ENCODE results near the gene CDH4.

CDH4 gene

DNA sequence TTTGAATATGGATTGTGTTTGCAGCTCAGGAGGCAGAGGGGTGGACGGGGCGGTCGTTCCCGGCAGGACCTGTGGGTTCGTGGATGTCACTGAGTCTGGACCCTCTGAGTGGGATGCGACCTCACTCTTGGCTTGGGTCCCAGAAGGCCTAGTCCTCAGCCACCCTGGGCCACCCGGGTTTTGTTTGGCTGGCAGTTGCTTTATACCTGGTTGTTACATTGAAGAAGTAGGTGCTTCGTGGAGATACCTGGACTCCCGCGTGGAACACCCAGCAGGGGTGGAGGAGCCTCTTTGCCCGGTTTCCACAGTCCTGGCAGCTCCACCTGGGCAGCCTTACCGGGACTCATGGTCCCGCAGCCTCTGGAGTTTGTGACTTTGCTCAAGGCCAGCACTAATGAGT is 408.5 kb downstream of the CDH4 start:
- DNase-seq: no peak
- Histone ChIP-seq H3K4me1 (ENCODE audit: insufficient read depth, low read length) (no peaks in the 10 kb centered on the region), H4K20me1 (ENCODE audit: insufficient read depth, low read length) (peaks cover 8% of the 10 kb centered on the region; the same call in 1 of the 2 replicates), H3K27ac (ENCODE audit: low read length) (no peak overlapping the region), H2AFZ (ENCODE audit: low read depth, low read length) (no peak overlapping the region), H3K4me3 (ENCODE audit: low read depth in 1 of 2, low read length in 2 of 2) (no peak overlapping the region), H3K9ac (ENCODE audit: low read depth, low read length) (no peak overlapping the region), H3K79me2 (ENCODE audit: insufficient read depth, low read length) (no peaks in the 10 kb centered on the region), H3K27me3 (ENCODE audit: insufficient read depth, low read length, poor library complexity) (peaks cover 3% of the 10 kb centered on the region), H3K36me3 (ENCODE audit: insufficient read depth, low read length) (no peaks in the 10 kb centered on the region), H3K9me3 (ENCODE audit: insufficient read depth, low read length, severe bottlenecking) (no peaks in the 10 kb centered on the region), H3K4me2 (ENCODE audit: insufficient read depth, low read length) (no peak overlapping the region)
- TF ChIP-seq EZH2 (IDR thresholded peaks at IDR 0.05; ENCODE audit: borderline replicate concordance, low read depth, low read length, severe bottlenecking): no peak
- TF ChIP-seq, protein P1, sequence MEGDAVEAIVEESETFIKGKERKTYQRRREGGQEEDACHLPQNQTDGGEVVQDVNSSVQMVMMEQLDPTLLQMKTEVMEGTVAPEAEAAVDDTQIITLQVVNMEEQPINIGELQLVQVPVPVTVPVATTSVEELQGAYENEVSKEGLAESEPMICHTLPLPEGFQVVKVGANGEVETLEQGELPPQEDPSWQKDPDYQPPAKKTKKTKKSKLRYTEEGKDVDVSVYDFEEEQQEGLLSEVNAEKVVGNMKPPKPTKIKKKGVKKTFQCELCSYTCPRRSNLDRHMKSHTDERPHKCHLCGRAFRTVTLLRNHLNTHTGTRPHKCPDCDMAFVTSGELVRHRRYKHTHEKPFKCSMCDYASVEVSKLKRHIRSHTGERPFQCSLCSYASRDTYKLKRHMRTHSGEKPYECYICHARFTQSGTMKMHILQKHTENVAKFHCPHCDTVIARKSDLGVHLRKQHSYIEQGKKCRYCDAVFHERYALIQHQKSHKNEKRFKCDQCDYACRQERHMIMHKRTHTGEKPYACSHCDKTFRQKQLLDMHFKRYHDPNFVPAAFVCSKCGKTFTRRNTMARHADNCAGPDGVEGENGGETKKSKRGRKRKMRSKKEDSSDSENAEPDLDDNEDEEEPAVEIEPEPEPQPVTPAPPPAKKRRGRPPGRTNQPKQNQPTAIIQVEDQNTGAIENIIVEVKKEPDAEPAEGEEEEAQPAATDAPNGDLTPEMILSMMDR (IDR thresholded peaks at IDR 0.05; ENCODE audit: borderline replicate concordance, extremely low read depth, low read length, poor library complexity, severe bottlenecking): no peak
- no peak for ATAC-seq (ENCODE audit: insufficient read depth, low read depth)

DNA sequence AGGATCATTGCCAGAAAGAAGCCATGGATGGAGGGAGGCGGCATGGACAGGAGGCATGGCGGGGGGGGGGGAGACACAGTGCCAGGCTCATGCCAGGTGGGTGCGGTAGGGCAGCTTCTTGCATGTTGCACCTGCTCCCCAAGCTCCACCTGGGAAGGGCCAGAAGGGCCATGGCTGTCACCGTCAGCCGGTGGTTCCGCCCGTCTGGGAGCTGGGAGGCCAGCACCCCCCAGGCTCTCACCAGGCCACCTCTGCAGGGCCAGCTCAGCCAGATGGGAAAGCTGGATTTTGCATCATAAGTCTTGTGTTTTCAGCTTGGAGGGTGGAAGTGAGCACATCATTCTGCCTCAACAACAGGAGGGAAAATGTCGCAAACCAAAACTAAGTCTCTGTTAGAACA is 409.0 kb downstream of the CDH4 start:
- Histone ChIP-seq H3K36me3 (ENCODE audit: insufficient read depth, low read length) (no peaks in the 10 kb centered on the region), H2AFZ (ENCODE audit: low read depth, low read length) (no peak overlapping the region), H3K27ac (ENCODE audit: low read length) (no peak overlapping the region), H3K4me1 (ENCODE audit: insufficient read depth, low read length) (no peaks in the 10 kb centered on the region), H3K4me3 (ENCODE audit: low read depth in 1 of 2, low read length in 2 of 2) (no peak overlapping the region), H3K4me2 (ENCODE audit: insufficient read depth, low read length) (no peak overlapping the region), H4K20me1 (ENCODE audit: insufficient read depth, low read length) (peaks cover 10% of the 10 kb centered on the region; the same call in 1 of the 2 replicates), H3K9ac (ENCODE audit: low read depth, low read length) (no peak overlapping the region), H3K9me3 (ENCODE audit: insufficient read depth, low read length, severe bottlenecking) (no peaks in the 10 kb centered on the region), H3K27me3 (ENCODE audit: insufficient read depth, low read length, poor library complexity) (peaks cover 3% of the 10 kb centered on the region), H3K79me2 (ENCODE audit: insufficient read depth, low read length) (no peaks in the 10 kb centered on the region)
- no peak for TF ChIP-seq EZH2 (IDR thresholded peaks at IDR 0.05; ENCODE audit: borderline replicate concordance, low read depth, low read length, severe bottlenecking)
- TF ChIP-seq, protein P1 (IDR thresholded peaks at IDR 0.05; ENCODE audit: borderline replicate concordance, extremely low read depth, low read length, poor library complexity, severe bottlenecking): no peak
- ATAC-seq (ENCODE audit: insufficient read depth, low read depth) (no peak), DNase-seq (no peak)

DNA sequence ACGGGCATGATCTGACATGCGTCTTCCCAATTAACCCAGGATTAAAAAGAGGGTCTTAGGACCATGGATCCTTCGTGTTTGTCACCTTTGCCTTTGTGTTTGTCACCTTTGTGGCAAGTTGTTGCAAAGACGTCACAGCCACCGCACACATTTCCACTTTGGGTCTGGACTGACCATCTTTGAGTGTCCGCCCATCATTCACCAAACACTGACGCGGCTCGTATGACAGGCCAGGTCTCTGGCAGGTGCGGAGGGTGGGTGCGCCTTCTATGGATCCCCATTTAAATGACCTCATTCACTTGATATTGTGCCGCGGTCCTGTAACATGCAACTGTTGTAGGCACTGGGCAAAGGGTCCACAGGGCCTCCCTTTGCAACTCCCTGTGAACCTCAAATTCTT is 409.5 kb downstream of the CDH4 start:
- H3K4me1 ChIP-seq (ENCODE audit: insufficient read depth, low read length): no peaks in the 10 kb centered on the region
- H3K9me3 ChIP-seq (ENCODE audit: insufficient read depth, low read length, severe bottlenecking): no peaks in the 10 kb centered on the region
- H3K27ac ChIP-seq (ENCODE audit: low read length): no peak overlapping the region
- ATAC-seq (ENCODE audit: insufficient read depth, low read depth): no peak
- H3K27me3 ChIP-seq (ENCODE audit: insufficient read depth, low read length, poor library complexity): peaks cover 3% of the 10 kb centered on the region
- peaks cover 10% of the 10 kb centered on the region; the same call in 1 of the 2 replicates for H4K20me1 ChIP-seq (ENCODE audit: insufficient read depth, low read length)
- no peaks in the 10 kb centered on the region for H3K36me3 ChIP-seq (ENCODE audit: insufficient read depth, low read length)
- H3K4me3 ChIP-seq (ENCODE audit: low read depth in 1 of 2, low read length in 2 of 2): no peak overlapping the region
- no peak overlapping the region for H2AFZ ChIP-seq (ENCODE audit: low read depth, low read length)
- TF ChIP-seq, protein P1 (IDR thresholded peaks at IDR 0.05; ENCODE audit: borderline replicate concordance, extremely low read depth, low read length, poor library complexity, severe bottlenecking): no peak
- no peak for TF ChIP-seq EZH2 (IDR thresholded peaks at IDR 0.05; ENCODE audit: borderline replicate concordance, low read depth, low read length, severe bottlenecking)
- H3K79me2 ChIP-seq (ENCODE audit: insufficient read depth, low read length): no peaks in the 10 kb centered on the region
- no peak for DNase-seq
- H3K9ac ChIP-seq (ENCODE audit: low read depth, low read length): no peak overlapping the region
- H3K4me2 ChIP-seq (ENCODE audit: insufficient read depth, low read length): no peak overlapping the region
